HG02763 (cell line): ENCODE data around the gene DCLK3.

Experiments used
- ATAC-seq: cut with Tn5 transposase; IDR thresholded peaks from one replicate; pipeline ENCODE4 v1.9.1; 2021; ENCODE audit warnings: mild to moderate bottlenecking, moderate library complexity; ENCODE audit not compliant: unreplicated experiment

Gene DCLK3, protein sequence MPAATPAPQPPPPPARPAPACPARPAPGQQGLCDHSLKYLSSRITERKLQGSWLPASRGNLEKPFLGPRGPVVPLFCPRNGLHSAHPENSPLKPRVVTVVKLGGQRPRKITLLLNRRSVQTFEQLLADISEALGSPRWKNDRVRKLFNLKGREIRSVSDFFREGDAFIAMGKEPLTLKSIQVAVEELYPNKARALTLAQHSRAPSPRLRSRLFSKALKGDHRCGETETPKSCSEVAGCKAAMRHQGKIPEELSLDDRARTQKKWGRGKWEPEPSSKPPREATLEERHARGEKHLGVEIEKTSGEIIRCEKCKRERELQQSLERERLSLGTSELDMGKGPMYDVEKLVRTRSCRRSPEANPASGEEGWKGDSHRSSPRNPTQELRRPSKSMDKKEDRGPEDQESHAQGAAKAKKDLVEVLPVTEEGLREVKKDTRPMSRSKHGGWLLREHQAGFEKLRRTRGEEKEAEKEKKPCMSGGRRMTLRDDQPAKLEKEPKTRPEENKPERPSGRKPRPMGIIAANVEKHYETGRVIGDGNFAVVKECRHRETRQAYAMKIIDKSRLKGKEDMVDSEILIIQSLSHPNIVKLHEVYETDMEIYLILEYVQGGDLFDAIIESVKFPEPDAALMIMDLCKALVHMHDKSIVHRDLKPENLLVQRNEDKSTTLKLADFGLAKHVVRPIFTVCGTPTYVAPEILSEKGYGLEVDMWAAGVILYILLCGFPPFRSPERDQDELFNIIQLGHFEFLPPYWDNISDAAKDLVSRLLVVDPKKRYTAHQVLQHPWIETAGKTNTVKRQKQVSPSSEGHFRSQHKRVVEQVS

GRCh38 chr3:36763850-36764703 is at the start of gene DCLK3:
DCLK3 (minus strand) TSS chr3:36764553; CDS start chr3:36764263, 290 bp downstream.
- no peak for ATAC-seq

DNA sequence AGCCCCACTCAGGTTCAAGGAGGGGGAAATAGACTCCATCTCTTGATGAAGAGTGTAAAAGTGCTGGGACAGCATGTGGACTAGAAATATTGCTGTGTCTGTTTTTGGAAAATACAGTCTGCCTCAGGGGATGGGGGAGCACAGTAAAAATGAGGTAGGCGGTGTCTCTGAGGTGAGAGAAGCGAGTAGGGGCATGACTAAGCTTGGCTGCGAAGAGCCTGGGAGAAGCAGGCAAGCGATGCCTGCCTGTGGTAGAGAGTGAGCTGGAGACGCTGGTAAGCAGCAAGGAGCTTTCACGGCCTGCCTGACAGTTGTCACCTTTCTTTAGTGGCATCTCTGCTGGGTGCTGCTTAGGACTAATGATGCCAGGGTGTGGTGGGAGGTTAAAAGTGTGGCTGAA is 49.0 kb upstream of the DCLK3 start:
- ATAC-seq, result no peak

- ATAC-seq, result no peak
Measured at GRCh38 chr3:36812240-36812639, 47.9 kb upstream of the DCLK3 start.

DNA sequence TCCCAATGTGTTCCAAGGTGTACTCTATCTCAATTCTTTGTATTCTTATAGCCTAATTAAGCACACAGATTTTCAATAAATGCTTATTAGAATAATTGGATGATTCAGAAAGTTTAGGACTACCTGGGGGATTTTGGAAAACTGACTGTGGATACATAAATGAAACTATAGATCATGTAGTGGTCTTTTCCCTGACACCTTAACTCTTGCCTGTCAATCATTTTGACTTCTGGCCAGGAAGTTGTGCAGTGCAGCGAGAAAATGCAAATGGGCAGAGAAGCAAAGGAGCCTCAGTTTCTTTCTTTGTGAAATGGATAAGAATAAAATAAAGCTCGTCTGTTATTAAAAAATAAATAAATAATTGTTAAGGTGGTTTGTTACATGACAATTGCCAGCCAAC is 47.4 kb upstream of the DCLK3 start:
- ATAC-seq, result no peak

DNA sequence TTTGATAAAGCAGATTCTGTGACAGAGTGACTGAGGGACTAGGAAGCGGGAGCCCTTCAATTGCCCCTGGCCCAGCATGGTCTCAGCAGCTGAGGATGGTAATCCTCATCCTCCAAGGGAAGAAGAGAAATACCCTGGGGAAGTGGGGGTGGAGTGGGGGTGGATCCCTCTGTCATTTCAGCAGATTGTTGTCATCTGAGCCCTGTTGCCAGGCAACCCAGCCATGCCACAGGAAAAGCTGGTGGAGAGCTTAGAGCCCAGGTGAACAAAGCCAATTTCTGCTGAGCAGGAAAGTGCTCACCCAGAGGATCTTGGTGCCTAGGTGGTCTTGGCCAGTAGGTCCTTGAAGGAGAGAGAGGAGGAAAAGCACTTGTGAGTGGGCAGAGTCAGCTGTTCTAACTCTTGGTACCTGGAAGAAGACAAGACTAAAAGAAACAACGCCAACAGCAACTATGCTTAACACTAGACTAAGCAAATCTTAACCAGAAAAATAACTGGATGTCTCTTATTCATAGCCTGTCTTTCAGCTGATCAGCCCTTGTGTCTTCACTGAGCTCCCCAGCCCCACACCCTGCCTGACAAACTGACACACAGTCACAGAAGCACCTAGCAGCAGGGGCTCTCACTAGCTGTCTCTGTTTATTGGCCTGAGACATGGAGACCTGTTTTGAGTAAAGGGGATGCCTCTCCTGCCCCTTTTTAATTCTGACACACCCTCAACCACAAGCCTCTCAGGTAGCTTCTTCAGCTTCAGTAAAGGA is 40.1 kb upstream of the DCLK3 start:
- ATAC-seq, result no peak

- ATAC-seq, result no peak
Measured at GRCh38 chr3:36803091-36803791, 38.9 kb upstream of the DCLK3 start.

GRCh38 chr3:36800533-36801116 is 36.3 kb upstream of the DCLK3 start:
- ATAC-seq, result no peak

- no peak for ATAC-seq
Measured at GRCh38 chr3:36796881-36797280, 32.5 kb upstream of the DCLK3 start.

DNA sequence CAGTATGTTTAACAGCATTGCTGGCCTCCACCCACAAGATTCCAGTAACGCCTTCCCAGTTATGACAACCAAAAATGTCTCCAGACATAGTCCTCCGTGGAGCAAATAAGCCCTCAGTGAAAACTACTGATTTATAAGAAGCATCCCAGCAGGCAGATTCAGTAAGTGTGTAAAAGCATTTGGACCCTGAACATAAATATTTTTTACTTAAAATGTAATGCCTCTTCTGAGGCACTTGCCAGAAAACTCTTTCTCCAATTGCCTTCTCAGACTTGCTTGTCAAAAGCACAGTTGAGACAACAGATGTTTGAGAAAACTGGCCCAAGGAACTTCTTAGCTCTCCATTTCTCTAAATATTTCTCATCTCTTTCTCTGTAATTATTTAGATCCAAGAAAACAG is 31.8 kb upstream of the DCLK3 start:
- ATAC-seq, result no peak

DNA sequence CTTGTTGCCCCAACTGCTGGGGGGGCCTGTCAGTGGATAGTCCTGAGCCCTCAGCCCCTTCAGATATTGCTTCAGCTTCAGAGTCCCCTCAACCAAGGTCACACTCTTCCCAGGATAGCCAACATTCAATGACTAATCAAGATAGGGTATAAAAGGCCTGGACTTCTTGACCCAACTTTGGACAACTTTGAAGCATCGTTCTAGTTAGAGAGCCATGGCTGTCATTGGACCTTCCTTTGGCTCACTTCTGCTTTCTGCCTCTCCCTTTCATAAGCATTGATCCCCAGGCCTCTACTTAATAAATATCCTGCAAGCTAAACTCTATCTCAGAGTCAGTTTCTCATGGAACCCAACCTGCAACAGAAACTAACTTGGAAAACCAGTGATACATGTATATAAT is 31.3 kb upstream of the DCLK3 start:
- ATAC-seq, result no peak

- no peak for ATAC-seq
Measured at GRCh38 chr3:36792342-36792741, 28.0 kb upstream of the DCLK3 start.

DNA sequence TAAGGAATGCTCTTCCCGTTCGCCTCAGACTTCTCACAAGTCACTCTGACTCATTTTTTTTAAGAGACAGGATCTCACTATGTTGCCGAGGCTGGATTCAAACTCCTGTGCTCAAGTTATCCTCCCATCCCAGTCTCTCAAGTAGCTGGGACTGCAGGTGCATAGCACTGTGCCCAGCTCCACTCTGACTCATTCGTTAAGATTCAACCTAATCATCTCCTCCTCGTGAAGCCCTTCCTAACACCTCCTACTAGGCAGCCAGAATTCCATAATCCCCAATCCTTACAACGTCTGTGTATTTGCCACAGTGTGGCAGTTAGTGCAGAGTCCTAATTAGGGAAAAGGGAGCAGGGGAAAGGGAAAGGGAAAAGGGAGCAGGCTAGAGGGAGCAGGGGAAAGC is 26.4 kb upstream of the DCLK3 start:
- no peak for ATAC-seq

DNA sequence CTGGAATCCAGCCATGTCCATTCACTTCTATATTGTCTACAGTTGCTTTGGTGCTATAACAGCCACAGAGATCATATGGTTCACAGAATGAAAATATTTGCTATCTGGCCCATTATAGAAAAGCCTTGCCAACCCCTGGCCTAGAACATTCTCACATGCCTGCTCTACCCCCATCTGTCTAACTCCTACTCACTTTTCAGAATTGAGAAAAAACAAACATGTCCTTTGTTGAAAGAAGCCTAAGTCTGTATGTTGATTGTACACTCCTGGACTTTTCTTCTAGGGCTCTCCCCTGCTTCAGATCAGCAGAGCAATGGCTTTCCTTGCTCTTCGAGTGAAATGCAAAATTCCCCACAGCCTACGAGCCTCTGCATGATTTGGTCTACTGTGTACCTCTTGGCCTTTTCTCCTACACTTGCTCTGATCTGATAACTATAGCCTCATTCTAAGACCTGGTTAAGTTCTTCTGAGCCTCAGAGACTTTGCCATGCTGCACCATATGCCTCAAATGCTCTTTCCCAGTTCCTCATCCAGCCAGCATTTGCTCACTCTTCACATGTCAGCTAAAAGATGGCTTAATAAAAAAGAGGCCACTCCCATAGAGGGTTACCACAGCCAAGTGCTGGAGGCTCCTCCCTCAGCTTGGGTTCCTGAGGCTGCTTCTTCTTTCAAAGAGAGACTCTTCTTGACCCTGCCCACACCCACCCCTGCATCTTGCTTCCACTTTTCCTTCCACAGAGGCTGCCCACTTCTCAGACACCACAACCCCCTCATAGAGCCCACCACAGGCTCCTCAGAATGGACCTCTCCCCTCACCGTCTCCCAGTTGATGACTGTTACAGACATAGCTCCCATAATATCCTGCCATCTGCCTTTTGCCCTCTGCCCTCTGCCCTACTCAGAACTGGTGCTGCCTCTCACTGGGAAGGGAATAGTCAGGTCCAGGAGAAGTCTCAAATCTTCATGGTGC is 22.9 kb upstream of the DCLK3 start:
- no peak for ATAC-seq

- no peak for ATAC-seq
Measured at GRCh38 chr3:36784138-36784635, 19.8 kb upstream of the DCLK3 start.

DNA sequence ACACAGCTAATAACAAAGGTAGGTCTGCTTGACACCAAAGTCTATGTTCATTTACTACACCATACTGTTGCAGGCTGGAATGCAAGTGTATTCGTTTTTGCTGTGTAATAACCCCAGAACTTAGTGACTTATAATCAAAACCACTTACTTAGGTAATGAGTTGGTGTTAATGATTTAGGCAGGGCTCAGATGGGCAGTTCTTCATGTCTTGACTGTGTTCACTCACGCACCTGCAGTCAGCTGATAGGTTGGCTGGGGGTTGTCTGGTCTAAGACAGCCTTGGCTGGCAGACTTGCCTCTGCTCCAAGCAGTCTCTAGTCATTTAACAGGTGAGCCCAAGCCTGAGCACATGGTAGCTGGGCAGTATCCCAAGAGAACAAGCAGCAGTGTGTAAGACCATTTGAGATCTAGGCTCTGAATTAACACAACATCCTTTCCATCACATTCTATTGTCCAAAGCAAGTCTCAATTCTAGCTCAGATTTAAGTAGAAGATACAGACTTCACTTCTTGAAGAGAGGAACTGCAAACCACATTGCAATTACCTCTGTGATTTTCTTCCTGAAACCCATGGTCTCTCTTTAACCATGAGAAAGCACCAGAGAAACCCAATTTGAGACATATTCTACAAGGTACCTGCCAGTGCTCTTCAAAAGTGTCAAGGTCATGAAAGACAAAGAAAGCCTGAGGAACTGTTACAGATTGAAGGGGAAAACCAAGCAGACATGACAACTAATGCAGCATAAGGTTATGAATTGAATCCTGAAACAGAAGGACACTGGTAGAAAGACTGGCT is 13.3 kb upstream of the DCLK3 start:
- no peak for ATAC-seq

DNA sequence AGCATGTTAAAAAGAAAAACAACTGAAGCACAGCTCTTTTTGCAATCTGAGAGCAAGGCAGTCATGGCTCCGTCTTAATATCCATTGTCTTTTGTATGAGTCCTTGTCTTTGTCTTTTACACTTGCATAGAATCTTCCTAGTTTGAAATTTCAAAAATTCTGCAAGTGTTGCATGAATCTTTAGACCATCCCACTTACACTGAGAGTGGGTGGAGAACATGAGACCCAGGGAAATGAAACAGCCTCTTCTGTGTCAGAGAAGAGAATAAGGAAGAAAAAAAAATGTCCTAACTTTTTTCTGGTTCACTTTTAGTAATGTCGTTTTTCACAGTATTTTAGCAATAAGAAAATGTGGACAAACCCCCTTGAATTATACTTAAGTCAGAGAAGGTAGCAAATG is 12.1 kb upstream of the DCLK3 start:
- ATAC-seq, result no peak

DNA sequence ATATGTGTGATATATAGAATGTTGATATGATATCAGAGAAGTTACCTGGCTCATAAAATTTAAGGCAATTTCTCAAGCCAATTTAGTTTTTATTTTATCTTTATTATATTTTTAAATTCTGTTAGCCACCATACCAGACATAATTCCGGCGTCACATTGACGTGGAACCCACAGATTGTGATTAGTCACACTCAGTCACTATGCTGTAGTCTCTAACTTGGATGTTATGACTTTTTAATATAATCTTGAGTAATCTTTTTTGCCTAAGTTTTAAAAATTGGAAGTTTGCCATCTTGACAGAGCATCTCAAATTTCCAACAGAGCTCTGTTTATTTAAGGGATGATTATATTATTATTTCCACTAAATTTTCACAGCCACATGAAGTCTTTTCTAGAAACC is 9.7 kb upstream of the DCLK3 start:
- no peak for ATAC-seq
